HCT116 (cell line): ENCODE results near the gene KLK7.

Source experiments
- EZH2 ChIP-seq: fragments of 200-600 bp; sonication (generic); IDR thresholded peaks from 2 replicates; pipeline ENCODE4 v1.6.1; 2017; ENCODE audit warnings: antibody characterized with exemption, mixed run types
- POLR2A ChIP-seq: IDR thresholded peaks from 2 replicates; pipeline ENCODE4 v1.7.0; 2011; ENCODE audit warnings: borderline replicate concordance; ENCODE audit not compliant: insufficient read depth, insufficient read length; ENCODE audit errors: extremely low read depth
- POLR2AphosphoS5 ChIP-seq: IDR thresholded peaks from 2 replicates; pipeline ENCODE4 v1.6.1; 2011; ENCODE audit warnings: mild to moderate bottlenecking, low read depth, low read length, moderate library complexity
- ZNF274 ChIP-seq: fragments of 200-500 bp; sonication (Bioruptor generic); IDR thresholded peaks from 2 replicates; pipeline ENCODE4 v1.6.1; 2014; ENCODE audit warnings: mild to moderate bottlenecking, low read depth, low read length, inconsistent platforms
- TF ChIP-seq, protein P1 (sequence below), 3 experiments: fragments of 200-600 bp in 1 of 3; sonication (generic) in 1 of 3; IDR thresholded peaks in 2 of 3; conservative IDR thresholded peaks in 1 of 3; 2 replicates each; pipeline ENCODE4 v1.5.1; 2012 to 2017; ENCODE audit warnings: low read depth in 2 of 3, low read length in 2 of 3, antibody characterized with exemption in 1 of 3, borderline replicate concordance in 1 of 3, control low read depth in 1 of 3, mild to moderate bottlenecking in 1 of 3, mixed read lengths in 1 of 3, mixed run types in 1 of 3, moderate library complexity in 1 of 3; ENCODE audit not compliant: insufficient read depth in 1 of 3
- TF ChIP-seq, protein P2 (sequence below): IDR thresholded peaks from 2 replicates; pipeline ENCODE4 v1.6.1; 2011; ENCODE audit warnings: mild to moderate bottlenecking, low read length, moderate library complexity; ENCODE audit not compliant: insufficient replicate concordance; ENCODE audit errors: extremely low read depth
- TF ChIP-seq, protein P3 (sequence below): IDR thresholded peaks from 2 replicates; pipeline ENCODE4 v1.6.1; 2012; ENCODE audit warnings: low read depth
- TF ChIP-seq, protein P4 (sequence below): IDR thresholded peaks from 2 replicates; pipeline ENCODE4 v1.6.1; 2012

DNA sequence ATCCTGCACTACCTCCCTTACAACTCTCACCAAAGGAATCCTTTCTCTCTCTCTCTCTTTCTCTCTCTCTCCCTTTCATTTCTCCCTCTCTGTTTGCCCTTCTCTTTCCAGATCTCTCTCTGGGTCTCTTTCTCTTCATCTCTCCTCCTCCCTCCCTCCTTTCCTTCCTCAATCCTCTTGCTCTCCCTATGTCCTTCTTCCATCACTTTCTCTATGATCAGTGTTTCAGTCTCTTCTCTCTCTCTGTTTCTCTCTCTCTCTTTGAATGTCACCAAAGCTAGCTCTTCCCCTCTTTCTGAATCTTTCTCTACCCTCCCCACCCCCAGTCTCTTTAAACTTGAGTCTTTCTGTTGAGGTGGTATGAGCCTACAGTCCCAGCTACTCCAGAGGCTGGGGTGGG is 52.7 kb downstream of the KLK7 start:
- TF ChIP-seq POLR2A, result no peak
- TF ChIP-seq, protein P1, sequence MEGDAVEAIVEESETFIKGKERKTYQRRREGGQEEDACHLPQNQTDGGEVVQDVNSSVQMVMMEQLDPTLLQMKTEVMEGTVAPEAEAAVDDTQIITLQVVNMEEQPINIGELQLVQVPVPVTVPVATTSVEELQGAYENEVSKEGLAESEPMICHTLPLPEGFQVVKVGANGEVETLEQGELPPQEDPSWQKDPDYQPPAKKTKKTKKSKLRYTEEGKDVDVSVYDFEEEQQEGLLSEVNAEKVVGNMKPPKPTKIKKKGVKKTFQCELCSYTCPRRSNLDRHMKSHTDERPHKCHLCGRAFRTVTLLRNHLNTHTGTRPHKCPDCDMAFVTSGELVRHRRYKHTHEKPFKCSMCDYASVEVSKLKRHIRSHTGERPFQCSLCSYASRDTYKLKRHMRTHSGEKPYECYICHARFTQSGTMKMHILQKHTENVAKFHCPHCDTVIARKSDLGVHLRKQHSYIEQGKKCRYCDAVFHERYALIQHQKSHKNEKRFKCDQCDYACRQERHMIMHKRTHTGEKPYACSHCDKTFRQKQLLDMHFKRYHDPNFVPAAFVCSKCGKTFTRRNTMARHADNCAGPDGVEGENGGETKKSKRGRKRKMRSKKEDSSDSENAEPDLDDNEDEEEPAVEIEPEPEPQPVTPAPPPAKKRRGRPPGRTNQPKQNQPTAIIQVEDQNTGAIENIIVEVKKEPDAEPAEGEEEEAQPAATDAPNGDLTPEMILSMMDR (IDR thresholded peaks at IDR 0.05 in 2 of 3, conservative IDR thresholded peaks at IDR 0.05 in 1 of 3; ENCODE audit: borderline replicate concordance in 1 of 3, insufficient read depth in 1 of 3, low read depth in 2 of 3, low read length in 2 of 3), result no peak
- no peak for TF ChIP-seq ZNF274
- TF ChIP-seq, protein P2, sequence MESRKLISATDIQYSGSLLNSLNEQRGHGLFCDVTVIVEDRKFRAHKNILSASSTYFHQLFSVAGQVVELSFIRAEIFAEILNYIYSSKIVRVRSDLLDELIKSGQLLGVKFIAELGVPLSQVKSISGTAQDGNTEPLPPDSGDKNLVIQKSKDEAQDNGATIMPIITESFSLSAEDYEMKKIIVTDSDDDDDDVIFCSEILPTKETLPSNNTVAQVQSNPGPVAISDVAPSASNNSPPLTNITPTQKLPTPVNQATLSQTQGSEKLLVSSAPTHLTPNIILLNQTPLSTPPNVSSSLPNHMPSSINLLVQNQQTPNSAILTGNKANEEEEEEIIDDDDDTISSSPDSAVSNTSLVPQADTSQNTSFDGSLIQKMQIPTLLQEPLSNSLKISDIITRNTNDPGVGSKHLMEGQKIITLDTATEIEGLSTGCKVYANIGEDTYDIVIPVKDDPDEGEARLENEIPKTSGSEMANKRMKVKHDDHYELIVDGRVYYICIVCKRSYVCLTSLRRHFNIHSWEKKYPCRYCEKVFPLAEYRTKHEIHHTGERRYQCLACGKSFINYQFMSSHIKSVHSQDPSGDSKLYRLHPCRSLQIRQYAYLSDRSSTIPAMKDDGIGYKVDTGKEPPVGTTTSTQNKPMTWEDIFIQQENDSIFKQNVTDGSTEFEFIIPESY, result no peak
- no peak for TF ChIP-seq POLR2AphosphoS5
- no peak for TF ChIP-seq EZH2
- TF ChIP-seq, protein P3, sequence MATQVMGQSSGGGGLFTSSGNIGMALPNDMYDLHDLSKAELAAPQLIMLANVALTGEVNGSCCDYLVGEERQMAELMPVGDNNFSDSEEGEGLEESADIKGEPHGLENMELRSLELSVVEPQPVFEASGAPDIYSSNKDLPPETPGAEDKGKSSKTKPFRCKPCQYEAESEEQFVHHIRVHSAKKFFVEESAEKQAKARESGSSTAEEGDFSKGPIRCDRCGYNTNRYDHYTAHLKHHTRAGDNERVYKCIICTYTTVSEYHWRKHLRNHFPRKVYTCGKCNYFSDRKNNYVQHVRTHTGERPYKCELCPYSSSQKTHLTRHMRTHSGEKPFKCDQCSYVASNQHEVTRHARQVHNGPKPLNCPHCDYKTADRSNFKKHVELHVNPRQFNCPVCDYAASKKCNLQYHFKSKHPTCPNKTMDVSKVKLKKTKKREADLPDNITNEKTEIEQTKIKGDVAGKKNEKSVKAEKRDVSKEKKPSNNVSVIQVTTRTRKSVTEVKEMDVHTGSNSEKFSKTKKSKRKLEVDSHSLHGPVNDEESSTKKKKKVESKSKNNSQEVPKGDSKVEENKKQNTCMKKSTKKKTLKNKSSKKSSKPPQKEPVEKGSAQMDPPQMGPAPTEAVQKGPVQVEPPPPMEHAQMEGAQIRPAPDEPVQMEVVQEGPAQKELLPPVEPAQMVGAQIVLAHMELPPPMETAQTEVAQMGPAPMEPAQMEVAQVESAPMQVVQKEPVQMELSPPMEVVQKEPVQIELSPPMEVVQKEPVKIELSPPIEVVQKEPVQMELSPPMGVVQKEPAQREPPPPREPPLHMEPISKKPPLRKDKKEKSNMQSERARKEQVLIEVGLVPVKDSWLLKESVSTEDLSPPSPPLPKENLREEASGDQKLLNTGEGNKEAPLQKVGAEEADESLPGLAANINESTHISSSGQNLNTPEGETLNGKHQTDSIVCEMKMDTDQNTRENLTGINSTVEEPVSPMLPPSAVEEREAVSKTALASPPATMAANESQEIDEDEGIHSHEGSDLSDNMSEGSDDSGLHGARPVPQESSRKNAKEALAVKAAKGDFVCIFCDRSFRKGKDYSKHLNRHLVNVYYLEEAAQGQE, result no peak
- TF ChIP-seq, protein P4, sequence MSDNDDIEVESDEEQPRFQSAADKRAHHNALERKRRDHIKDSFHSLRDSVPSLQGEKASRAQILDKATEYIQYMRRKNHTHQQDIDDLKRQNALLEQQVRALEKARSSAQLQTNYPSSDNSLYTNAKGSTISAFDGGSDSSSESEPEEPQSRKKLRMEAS, result no peak
